ENCODE measurements around the gene PDK2.

Gene PDK2

DNA sequence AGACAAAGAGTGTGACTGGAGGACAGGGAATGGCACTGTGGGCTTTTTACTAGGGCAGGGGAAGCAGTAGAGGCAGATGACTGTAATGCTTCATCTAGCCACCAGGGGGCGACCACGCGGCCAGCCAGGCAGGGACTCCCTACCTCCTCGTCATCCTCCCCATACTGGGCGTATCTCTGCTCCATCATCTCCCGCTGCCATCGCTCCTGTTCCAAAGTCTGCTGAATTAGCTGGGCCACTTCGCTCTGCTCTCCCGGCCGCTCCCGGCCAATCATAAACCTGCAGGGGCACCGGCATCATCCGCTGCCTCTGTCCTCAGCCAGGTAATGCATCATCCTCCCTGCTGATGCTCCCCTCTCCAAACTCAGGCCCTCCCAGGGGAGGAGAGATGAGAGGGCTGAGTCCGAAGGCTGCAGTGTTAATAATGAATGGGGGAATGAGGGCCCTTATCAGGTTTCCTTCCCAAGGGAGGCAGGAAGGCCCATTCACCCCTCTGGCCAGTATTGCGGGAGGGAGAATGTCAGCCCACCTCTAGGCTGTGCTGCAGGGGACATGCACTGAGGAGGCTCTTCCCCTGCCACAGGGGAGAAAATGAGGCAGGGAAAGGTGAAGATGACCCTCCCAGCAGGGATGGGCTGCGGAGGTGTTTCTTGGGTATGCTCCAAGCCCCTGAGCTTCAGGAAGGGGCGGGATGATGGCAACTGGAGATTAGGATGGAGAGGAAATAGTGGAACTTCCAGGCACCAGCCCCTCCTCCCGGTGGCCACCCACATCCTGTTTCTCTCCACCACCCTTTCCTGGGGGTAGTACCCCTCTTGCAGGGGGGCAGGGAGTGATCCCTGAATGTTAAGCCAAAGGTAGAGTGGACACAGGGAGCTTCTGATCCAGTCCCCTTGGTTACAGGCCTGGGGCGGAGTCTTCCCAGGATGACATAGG, 45.1 kb downstream of the PDK2 start:
- ATAC-seq: peak; percentile 87 to 91

DNA sequence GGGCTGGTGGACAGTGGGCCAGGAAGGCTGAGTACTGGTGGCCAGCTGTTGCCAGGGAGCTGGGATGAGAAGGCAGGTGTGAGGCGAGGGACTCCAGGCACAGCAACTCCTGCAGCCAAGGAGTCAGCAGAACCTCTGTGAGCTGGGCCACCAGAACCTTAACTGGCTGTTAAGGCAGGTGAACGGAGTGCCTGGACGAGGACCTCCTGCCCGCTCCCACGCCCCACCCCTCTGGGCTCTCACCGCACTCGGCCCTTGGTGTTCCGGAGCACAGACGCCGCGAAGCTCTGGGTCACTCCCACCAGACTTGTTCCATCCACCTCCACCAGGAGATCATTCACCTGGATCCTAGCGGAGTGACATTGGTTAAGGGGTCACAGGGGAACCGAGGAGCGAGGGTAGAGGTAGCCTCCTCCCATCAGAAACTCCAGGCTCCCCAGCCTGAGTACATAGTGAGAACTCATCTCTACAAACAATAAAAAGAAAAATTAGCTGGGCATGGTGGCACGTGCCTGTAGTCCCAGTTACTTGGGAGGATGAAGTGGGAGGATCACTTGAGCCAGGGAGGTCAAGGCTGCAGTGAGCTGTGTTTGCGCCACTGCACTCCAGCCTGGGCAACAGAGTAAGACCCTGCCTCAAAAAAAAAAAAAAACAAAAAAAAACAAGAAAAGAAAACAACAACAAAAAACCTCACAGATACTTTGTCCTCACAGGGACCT, 46.0 kb downstream of the PDK2 start:
- no peak for ATAC-seq

DNA sequence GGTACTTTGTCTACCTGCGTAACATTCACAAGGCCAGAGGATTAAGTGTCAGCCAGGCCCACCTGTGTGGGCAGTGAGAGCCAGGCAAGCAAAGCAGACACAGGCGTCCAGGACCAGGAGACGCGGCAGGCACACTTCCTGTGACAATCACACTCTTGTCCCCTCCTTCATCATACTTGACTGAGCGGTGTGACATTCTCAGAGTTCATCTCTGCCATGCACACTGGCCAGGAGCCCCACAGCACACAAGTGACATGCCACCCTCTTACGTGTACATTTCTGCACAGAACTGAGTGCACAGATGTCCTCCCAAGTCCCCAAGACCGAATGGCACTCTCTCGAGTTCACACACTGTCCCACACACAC, 46.6 kb downstream of the PDK2 start:
- no peak for ATAC-seq

GRCh38 chr17:50143461-50144176, 48.5 kb downstream of the PDK2 start:
- no peak for ATAC-seq

- no peak for ATAC-seq
Observed at GRCh38 chr17:50144355-50144754, 49.2 kb downstream of the PDK2 start.

DNA sequence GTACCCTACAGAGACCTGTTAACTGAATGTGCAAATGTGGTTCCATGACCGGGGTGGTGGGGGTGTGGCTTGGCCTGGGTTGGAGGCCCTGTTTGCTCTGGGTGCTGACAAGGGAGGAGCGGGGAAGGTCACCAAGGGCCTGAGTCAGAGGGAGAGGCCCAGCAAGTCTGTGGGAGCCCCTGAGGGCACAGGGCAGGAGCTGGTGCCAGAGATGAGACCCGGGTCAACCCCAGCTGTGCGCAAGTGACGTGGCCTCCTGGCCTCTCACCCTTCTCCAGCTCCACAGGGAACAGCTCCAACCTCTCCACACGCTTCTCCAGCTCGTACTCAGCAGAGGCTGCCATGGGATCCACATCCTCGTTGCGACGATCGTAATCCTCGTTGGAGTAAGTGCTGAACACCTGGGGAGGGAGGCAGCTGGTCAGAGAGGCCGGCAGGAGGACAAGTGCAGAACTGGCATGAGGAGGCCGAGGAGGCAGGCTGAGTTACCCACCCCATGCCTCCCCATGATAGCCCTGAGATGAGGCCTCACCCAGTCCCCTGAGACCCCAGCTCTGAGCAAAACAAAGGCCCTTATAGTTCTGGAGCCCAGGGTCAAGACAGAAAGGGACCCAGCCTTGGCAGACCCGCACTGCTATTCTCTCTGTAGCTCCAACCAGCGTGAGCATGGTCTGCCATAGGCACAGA, 49.8 kb downstream of the PDK2 start:
- ATAC-seq: no peak

DNA sequence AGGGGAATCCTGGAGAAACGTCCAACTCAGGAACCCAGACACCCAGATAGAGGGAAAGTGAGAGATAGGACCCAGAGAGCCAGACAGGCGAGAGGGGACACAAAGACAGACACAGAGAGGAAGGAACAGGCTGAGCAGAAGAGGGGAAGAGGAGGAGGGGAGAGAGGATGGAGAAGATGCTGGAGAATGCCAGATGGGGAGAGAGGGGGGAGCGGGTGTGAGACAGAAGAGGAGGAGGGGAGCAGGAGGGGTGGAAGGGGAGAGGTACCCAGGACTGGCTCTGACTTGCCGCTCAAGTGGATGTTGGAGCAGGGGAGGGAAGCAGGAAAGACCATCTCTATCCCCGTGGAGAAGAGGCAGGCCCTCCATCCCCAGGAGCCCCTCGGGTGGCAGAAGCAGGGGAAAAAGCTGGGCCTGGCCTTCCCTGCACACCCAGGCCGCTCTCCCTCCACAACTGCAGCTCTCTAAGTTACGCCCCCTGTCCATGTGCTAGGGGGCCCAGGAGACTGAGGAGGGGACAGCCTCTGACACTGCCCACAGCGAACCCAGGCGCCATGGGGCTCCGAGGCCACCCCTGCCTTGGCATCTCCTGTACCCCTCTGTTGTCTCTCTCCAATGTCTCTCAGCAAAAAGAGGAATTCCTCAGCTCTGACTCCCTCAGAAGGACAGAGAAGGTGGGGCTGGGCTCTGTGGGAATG, 50.5 kb downstream of the PDK2 start:
- no peak for ATAC-seq

- no peak for ATAC-seq
Observed at GRCh38 chr17:50146230-50146926, 51.2 kb downstream of the PDK2 start.

- ATAC-seq: no peak
Observed at GRCh38 chr17:50146927-50147665, 51.9 kb downstream of the PDK2 start.

DNA sequence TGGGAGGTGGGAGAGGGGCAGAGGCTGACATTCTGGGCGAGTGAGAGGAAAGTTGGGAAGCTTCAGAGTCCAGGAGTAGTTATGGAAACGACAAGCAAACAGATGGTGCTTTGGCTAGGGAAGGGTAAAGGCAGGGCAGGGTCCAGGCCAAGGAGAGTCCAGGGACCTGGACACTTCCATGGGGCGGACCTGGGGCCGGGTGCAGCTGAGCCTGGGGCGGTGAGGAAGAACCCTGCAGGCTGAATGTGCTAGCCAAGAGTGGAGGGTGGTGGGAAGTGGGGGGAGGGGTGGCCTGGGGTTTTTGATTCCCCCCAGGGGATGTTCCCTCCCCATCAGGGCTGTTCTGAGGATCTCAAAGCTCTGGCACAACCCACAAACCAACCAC, 52.7 kb downstream of the PDK2 start:
- no peak for ATAC-seq

DNA sequence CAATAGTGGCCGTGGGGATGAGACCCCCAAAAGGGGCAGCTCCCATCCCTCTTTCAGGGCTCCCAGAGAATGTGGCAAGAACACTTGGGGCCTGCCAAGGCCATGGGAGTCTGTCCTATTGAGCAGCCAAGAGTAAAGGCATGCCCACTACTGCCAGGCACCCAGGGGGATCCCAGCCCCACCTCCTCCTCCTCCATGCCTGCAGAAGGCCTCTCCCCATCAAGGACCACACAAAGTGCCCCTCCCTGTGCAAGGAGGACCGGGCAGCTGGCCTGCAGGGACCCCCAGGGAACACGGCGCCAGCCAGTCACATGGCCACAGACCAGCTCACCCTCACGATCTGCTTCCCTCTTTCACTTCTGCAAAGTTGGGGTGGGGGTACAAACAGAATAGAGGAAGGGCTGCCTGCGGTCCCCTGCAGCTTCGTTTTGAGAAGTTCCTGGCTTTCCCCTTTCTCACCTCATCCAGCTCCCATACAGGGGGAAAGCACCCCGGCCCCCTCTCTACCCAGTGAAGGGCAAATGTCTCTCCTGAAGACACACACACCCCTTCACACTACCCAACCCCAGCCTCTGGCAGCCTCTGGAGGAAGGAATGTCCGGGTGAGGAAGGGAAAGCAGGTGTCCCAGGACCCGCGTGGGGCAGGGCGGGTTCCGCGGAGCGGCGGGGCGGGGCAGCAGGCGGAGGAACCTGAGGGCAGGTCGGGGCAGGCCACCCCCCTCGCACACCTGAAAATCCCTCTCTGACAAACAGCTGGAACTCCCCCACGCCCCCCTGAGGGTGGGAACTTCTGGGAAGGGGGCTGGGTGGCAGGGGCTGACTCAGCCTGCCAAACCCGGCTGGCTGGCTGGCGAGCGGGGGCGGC, 53.3 kb downstream of the PDK2 start:
- peak; percentile 10 to 19 for ATAC-seq

DNA sequence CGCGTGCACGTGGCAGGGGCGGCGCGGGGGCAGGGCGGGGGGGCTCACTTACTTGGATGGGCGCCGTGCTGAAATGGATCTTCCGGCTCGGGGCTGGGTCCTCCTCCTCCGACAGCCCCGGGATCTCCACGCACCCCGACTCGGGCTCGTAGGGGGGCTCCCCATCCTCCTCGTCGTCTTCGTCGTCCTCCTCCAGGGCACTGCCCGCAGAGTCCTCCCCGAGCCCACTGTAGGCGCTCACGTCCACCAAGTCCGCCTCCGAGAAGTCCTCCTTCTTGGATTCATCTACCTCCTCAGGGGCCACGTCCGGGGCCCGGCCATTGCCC, 53.9 kb downstream of the PDK2 start:
- ATAC-seq: no peak

GRCh38 chr17:50149417-50150353, 54.5 kb downstream of the PDK2 start:
- ATAC-seq: peak; percentile 6 to 8

DNA sequence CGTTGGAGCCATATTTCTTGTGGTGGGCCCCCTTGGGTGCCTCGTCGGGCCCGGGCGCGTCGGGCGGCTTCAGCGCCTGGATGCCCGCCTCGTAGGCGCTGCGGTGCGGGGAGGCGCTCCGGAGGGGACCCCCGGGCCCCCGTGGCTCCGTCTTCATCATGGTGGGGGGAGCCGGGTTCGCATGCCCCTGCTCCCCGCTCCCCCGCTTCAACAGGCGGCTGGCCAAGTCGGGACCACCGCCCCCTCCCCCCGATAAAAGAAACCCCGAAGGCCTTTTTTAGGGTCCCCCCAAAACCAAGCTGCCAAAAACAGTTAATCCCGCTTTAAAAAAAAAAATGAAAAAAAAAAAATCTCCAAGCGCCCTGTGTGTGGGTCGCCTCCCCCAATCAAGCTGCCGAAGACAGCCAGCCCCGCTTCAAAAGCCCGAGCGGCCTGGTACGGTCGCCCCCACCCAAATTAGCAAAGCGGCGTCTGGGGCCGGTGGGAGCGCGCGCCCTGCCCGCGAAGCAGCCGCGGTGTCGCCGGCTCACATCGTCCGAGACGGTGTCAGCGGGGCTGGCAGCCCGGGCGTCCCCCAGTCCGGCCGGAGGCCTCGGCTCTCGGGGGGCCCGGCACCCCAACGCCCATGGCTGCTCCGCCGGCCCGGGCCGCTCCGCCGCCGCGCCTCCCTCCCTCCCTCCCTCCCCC, 55.3 kb downstream of the PDK2 start, which contains the start of gene PPP1R9B:
TSS of gene PPP1R9B (minus strand) at position 324 of the 687 bp plus-strand sequence. CDS start at position 160, 164 bp downstream.
- ATAC-seq: peak; percentile 1 to 8

DNA sequence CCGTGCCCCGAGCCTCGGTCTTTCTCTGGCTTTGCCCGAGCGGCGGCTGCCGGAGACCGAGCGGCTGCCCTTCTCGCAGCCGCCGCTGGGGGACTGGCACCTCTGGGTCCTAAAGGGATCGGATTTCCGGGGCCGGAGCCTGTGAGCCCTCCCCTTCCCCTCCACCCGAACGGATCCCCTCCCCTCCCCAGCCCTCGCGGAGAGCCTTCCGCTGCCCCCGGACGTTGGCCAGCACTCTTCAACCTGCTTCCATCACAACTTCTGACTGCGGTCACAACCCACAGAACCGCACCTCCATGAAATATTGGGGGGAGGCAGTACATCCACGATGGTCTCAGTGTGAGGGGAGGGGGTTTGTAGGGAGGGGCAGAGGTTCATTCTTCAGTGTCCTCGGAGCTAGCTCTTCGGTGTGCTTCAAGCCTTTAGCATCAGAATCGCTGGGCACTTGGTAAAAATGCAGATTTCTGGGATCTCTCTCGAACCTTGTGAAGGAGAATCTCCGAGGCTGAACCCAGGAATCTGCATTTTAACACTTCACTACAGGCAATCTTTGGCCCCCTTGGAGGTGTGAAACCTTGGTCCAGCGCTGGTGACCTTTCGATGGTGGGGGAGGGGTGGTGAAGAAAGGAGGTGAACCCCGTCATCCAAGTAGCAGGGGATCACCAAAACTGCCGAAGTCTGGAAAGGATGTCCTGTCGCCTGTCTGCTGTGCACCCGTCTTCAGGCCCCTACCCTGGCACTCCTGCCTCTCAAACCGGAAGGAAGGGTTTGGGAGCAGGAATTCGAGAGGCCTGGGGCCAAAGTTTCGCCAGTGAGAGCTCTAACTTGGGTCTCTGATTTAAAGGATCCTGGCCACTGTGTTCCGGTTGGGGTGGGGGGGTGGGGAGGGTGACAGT, 56.1 kb downstream of the PDK2 start:
- peak; percentile 76 to 79 for ATAC-seq

GRCh38 chr17:50151937-50152547, 56.9 kb downstream of the PDK2 start:
- ATAC-seq: peak; percentile 18 to 23
